Keratinocyte (primary cell): Measurements from ENCODE around the gene WBP1L. TPM values are rescaled to one million over a fixed set of nuclear protein-coding genes. Genes with fewer than 3 reads are reported as not detected.

ENCODE experiments used
- DNase-seq: peaks from one replicate; pipeline ENCODE4 v3.0.0-alpha.2; 2011; ENCODE audit warnings: low read depth, missing footprints, low spot score
- FAIRE-seq: peaks from 2 replicates; lab custom pipeline; 2011; peaks lifted over from hg19 to GRCh38; lab: Jason Lieb, UNC
- H2AFZ ChIP-seq: 2 replicates; pipeline ENCODE4 v1.6.0; 2012; ENCODE audit warnings: low read length, control low read depth, inconsistent platforms; ENCODE audit not compliant: control insufficient read depth
- H3K27ac ChIP-seq: 2 replicates; pipeline ENCODE4 v1.5.1; 2011; ENCODE audit warnings: low read length; ENCODE audit not compliant: control insufficient read depth, insufficient read depth
- H3K27me3 ChIP-seq: 3 replicates; pipeline ENCODE4 v1.6.0; 2011; ENCODE audit warnings: low read length; ENCODE audit not compliant: control insufficient read depth, insufficient read depth; ENCODE audit errors: extremely low read depth
- H3K36me3 ChIP-seq, 2 experiments: 2 replicates in 1 of 2; 3 replicates in 1 of 2; pipeline ENCODE4 v1.5.1; 2011; ENCODE audit warnings: low read length in 2 of 2, mild to moderate bottlenecking in 1 of 2; ENCODE audit not compliant: control insufficient read depth in 2 of 2, insufficient read depth in 2 of 2; ENCODE audit errors: extremely low read depth in 1 of 2
- H3K4me1 ChIP-seq: 3 replicates; pipeline ENCODE4 v1.5.1; 2011; ENCODE audit warnings: low read length; ENCODE audit not compliant: control insufficient read depth, insufficient read depth; ENCODE audit errors: extremely low read depth
- H3K4me2 ChIP-seq: 3 replicates; pipeline ENCODE4 v1.6.0; 2011; ENCODE audit warnings: low read depth, low read length; ENCODE audit not compliant: control insufficient read depth, insufficient read depth; ENCODE audit errors: extremely low read depth
- H3K4me3 ChIP-seq, 3 experiments: fragments of 200-600 bp in 1 of 3; sonication (generic) in 1 of 3; 2 replicates in 2 of 3; 3 replicates in 1 of 3; pipeline ENCODE4 v1.5.1; 2011 to 2016; ENCODE audit warnings: low read length in 3 of 3, mild to moderate bottlenecking in 3 of 3, control low read depth in 2 of 3, inconsistent platforms in 1 of 3, low read depth in 1 of 3, mixed read lengths in 1 of 3, mixed run types in 1 of 3, moderate library complexity in 1 of 3; ENCODE audit not compliant: control insufficient read depth in 2 of 3, insufficient read depth in 2 of 3; ENCODE audit errors: extremely low read depth in 1 of 3
- H3K79me2 ChIP-seq: 2 replicates; pipeline ENCODE4 v1.6.0; 2012; ENCODE audit warnings: low read length; ENCODE audit not compliant: control insufficient read depth, insufficient read depth
- H3K9ac ChIP-seq: 3 replicates; pipeline ENCODE4 v1.6.0; 2011; ENCODE audit warnings: low read length; ENCODE audit not compliant: control insufficient read depth, insufficient read depth; ENCODE audit errors: extremely low read depth
- H3K9me1 ChIP-seq: 3 replicates; pipeline ENCODE4 v1.6.0; 2011; ENCODE audit warnings: low read length; ENCODE audit not compliant: control insufficient read depth, insufficient read depth; ENCODE audit errors: extremely low read depth
- H3K9me3 ChIP-seq: 2 replicates; pipeline ENCODE4 v1.5.1; 2012; ENCODE audit warnings: low read depth, low read length; ENCODE audit not compliant: control insufficient read depth
- H4K20me1 ChIP-seq: 3 replicates; pipeline ENCODE4 v1.6.0; 2011; ENCODE audit warnings: low read length; ENCODE audit not compliant: control insufficient read depth, insufficient read depth; ENCODE audit errors: extremely low read depth
- CTCF ChIP-seq, 3 experiments: IDR thresholded peaks in 1 of 3; conservative IDR thresholded peaks in 1 of 3; optimal IDR thresholded peaks in 1 of 3; 2 replicates in 2 of 3; 3 replicates in 1 of 3; pipeline versions ENCODE3 to v1.5.1; 2011; ENCODE audit warnings: low read length in 3 of 3, mild to moderate bottlenecking in 3 of 3, moderate library complexity in 2 of 3, control low read depth in 1 of 3, inconsistent platforms in 1 of 3; ENCODE audit not compliant: insufficient read depth in 2 of 3; ENCODE audit errors: extremely low read depth in 1 of 3
- EZH2 ChIP-seq: IDR thresholded peaks from one replicate; pipeline ENCODE4 v1.6.1; 2012; ENCODE audit warnings: inconsistent platforms, mild to moderate bottlenecking, low read length, moderate library complexity
- dilution Hi-C: fragments of 300-500 bp; cut with MboI; formaldehyde crosslinking; loops from one replicate; pipeline ENCODE4 v1.7.0; 2020; ENCODE audit warnings: low sequenced_read_pairs; ENCODE audit not compliant: extremely low pct_ligation_motif_present
- polyA plus RNA-seq, 5 experiments: library from polyadenylated mRNA; depleted of rRNA in 3 of 5; stranded (reverse) in 3 of 5; stranded (forward) in 1 of 5; unstranded in 1 of 5; fragments of >200 nt; gene quantifications; 1 replicate in 1 of 5; 2 replicates in 3 of 5; 3 replicates in 1 of 5; pipeline versions ENCODE4 v1.2.1 to v1.2.3, GENCODE V29; 2011 to 2012; ENCODE audit warnings: missing spikeins in 2 of 5, low read depth in 1 of 5, low replicate concordance in 1 of 5

The WBP1L gene
- polyA plus RNA-seq, 1 donor (not counting 4 experiments of a cell fraction or from before 2014, with no cell fraction given) = 24.3 TPM

DNA sequence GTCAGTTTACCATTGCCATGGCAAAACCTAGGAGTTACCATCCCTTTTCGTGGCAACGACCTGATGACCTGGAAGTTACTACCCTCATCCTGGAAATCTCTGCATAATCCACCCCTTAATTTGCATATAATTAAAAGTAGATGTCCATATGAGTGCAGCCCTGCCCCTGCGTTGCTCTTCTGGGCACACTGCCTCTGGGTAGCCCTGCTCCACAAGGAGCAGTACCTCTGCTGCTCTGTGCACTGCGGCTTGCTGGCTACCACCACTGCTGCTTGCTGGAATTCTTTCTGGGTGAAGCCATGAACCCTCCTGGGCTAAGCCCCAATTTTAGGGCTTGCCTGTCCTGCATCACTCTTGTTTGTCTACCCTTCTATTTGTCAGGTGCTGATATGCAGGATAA is 80.9 kb downstream of the WBP1L start:
- no peak for TF ChIP-seq EZH2
- no peak for TF ChIP-seq CTCF (optimal IDR thresholded peaks at IDR 0.05 in 1 of 3, IDR thresholded peaks at IDR 0.05 in 1 of 3, conservative IDR thresholded peaks at IDR 0.05 in 1 of 3; ENCODE audit: extremely low read depth in 1 of 3, insufficient read depth in 2 of 3, low read length in 3 of 3)
- H3K4me1 ChIP-seq = no peaks in the 10 kb centered on the region
- DNase-seq = no peak
- H3K9ac ChIP-seq = no peak overlapping the region
- no peak overlapping the region for H3K4me3 ChIP-seq
- H2AFZ ChIP-seq = no peak overlapping the region
- H3K9me1 ChIP-seq = no peaks in the 10 kb centered on the region
- no peaks in the 10 kb centered on the region for H3K27me3 ChIP-seq
- FAIRE-seq = no peak
- no peaks in the 10 kb centered on the region for H3K36me3 ChIP-seq
- no peaks in the 10 kb centered on the region for H3K79me2 ChIP-seq
- no peak overlapping the region for H3K27ac ChIP-seq
- no peaks in the 10 kb centered on the region for H3K9me3 ChIP-seq
- no peak overlapping the region for H3K4me2 ChIP-seq
- dilution Hi-C loops = loop anchor here (25.0 kb wide), 1 partner anchor 263 kb away; no protein-coding TSS in a partner anchor
- H4K20me1 ChIP-seq = no peaks in the 10 kb centered on the region

DNA sequence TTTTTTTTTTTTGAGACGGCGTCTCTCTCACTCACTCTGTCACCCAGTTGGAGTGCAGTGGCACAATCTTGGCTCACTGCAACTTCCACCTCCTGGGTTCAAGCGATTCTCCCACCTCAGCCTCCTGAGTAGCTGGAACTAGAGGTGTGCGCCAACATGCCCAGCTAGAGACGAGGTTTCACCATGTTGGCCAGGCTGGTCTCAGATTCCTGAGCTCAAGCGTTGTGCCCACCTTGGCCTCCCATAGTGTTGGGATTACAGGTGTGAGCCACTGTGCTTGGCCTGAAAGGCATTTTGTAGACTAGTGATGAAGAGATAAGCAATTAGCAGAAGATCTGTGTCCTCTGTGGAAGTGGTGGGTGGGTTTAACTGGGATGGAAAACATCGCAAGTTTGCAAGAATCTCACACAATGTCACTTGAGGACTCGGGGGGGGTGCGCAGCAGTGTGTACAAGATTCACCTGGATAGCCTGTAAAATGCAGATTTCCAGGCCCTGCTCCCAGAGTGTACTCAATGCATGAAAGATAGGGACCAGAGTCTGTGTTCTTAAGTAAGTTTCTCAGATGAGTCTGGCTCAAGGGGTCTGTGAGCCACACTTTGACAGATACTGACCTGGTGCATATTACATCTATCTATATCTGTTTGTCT is 82.5 kb downstream of the WBP1L start:
- no peak overlapping the region for H3K27ac ChIP-seq
- no peak for FAIRE-seq
- H3K79me2 ChIP-seq = no peaks in the 10 kb centered on the region
- H3K27me3 ChIP-seq = no peaks in the 10 kb centered on the region
- no peak overlapping the region for H3K9ac ChIP-seq
- H3K9me3 ChIP-seq = no peaks in the 10 kb centered on the region
- TF ChIP-seq CTCF (optimal IDR thresholded peaks at IDR 0.05 in 1 of 3, IDR thresholded peaks at IDR 0.05 in 1 of 3, conservative IDR thresholded peaks at IDR 0.05 in 1 of 3; ENCODE audit: extremely low read depth in 1 of 3, insufficient read depth in 2 of 3, low read length in 3 of 3) (no peak), EZH2 (no peak)
- no peak overlapping the region for H3K4me3 ChIP-seq
- no peaks in the 10 kb centered on the region for H4K20me1 ChIP-seq
- H3K9me1 ChIP-seq = no peaks in the 10 kb centered on the region
- no peak overlapping the region for H2AFZ ChIP-seq
- no peak overlapping the region for H3K4me2 ChIP-seq
- no peak for DNase-seq
- no peaks in the 10 kb centered on the region for H3K4me1 ChIP-seq
- no peaks in the 10 kb centered on the region for H3K36me3 ChIP-seq
- dilution Hi-C loops = loop anchor here (25.0 kb wide), 1 partner anchor 261 kb away; no protein-coding TSS in a partner anchor
